Mucosa of descending colon (tissue), 3 donors: ENCODE measurements around the gene IQSEC3. TPM values are rescaled to one million over a fixed set of nuclear protein-coding genes. Genes with fewer than 3 reads are reported as not detected.
A peak's percentile ranks its signal among the peaks of the same experiment; 100 is the strongest.

Experiments used
- ATAC-seq: fragments of 200-7000 bp; cut with Tn5 transposase; one replicate; pipeline ENCODE4 v1.9.1; 2020; ENCODE audit warnings: mild to moderate bottlenecking, moderate library complexity
- DNase-seq, 3 donors: peaks; one replicate each; pipeline ENCODE4 v3.0.0-alpha.2; 2020
- H3K36me3 ChIP-seq: fragments of 200-600 bp; one replicate; pipeline ENCODE4 v1.8.0; 2021; ENCODE audit warnings: low read depth, mild to moderate bottlenecking
- H3K4me1 ChIP-seq: fragments of 200-600 bp; one replicate; pipeline ENCODE4 v1.8.0; 2021; ENCODE audit warnings: low read depth, mild to moderate bottlenecking
- H3K4me3 ChIP-seq: fragments of 200-600 bp; one replicate; pipeline ENCODE4 v1.8.0; 2021; ENCODE audit warnings: mild to moderate bottlenecking
- H3K9me3 ChIP-seq: fragments of 200-600 bp; one replicate; pipeline ENCODE4 v1.8.0; 2021; ENCODE audit warnings: mild to moderate bottlenecking
- CTCF ChIP-seq: fragments of 200-600 bp; IDR thresholded peaks from one replicate; pipeline ENCODE4 v1.8.0; 2022; ENCODE audit warnings: antibody characterized with exemption, mild to moderate bottlenecking
- intact Hi-C, 2 donors: fragments of 100-400 bp; cut with DNase I in 1 of 2; cut with micrococcal nuclease in 1 of 2; formaldehyde crosslinking; loops; one replicate each; pipeline versions ENCODE4 v1.11.0 to v1.11.1; 2022; cut with DNase I, micrococcal nuclease
- total RNA-seq, 3 donors: library from RNA; stranded (reverse); fragmentation: NEBNext Ultra II Directional in 2 of 3; extraction: Animal tissue kit (Norgen Biotek cat#: 25700) in 2 of 3; gene quantifications; one replicate each; pipeline versions ENCODE4 v1.2.1 to v1.2.4, GENCODE V29; 2021 to 2023
- donor health status: DM: no; HTN: no; CAD: no; lungs with moderate emphysema.
- donor health status: DM: no; HTN: no; CAD: no.
- donor health status: DM: no; HTN: yes; CAD: no.

IQSEC3 gene
- total RNA-seq, 3 donors from 2014 or later = 0.23 to 2.3 (median 1.1) TPM

- intact Hi-C loops = no loop called here
- TF ChIP-seq CTCF = no peak
- DNase-seq = no peak
- no peaks in the 10 kb centered on the region for H3K36me3 ChIP-seq
- H3K4me3 ChIP-seq = no peak overlapping the region
- no peaks in the 10 kb centered on the region for H3K9me3 ChIP-seq
- ATAC-seq = no peak
- H3K4me1 ChIP-seq = no peaks in the 10 kb centered on the region
Observed at GRCh38 chr12:169528-170370, 103.2 kb downstream of the IQSEC3 start.

GRCh38 chr12:170371-171225 is 104.0 kb downstream of the IQSEC3 start:
- no peaks in the 10 kb centered on the region for H3K36me3 ChIP-seq
- no peaks in the 10 kb centered on the region for H3K4me1 ChIP-seq
- no peak overlapping the region for H3K4me3 ChIP-seq
- no peaks in the 10 kb centered on the region for H3K9me3 ChIP-seq
- no peak for TF ChIP-seq CTCF
- no peak for ATAC-seq
- intact Hi-C loops = no loop called here
- DNase-seq = no peak

GRCh38 chr12:171276-171675 is 104.7 kb downstream of the IQSEC3 start:
- no peaks in the 10 kb centered on the region for H3K4me1 ChIP-seq
- ATAC-seq = no peak
- H3K36me3 ChIP-seq = no peaks in the 10 kb centered on the region
- intact Hi-C loops = no loop called here
- no peaks in the 10 kb centered on the region for H3K9me3 ChIP-seq
- H3K4me3 ChIP-seq = no peak overlapping the region
- DNase-seq = no peak
- no peak for TF ChIP-seq CTCF

GRCh38 chr12:171743-172676 is 105.4 kb downstream of the IQSEC3 start:
- Histone ChIP-seq H3K36me3 (no peaks in the 10 kb centered on the region), H3K9me3 (no peaks in the 10 kb centered on the region), H3K4me1 (no peaks in the 10 kb centered on the region), H3K4me3 (no peak overlapping the region)
- intact Hi-C loops = no loop called here
- no peak for TF ChIP-seq CTCF
- ATAC-seq = peak; percentile 78
- DNase-seq = peak; percentile 28 to 73 (median 61)

- ATAC-seq = no peak
- TF ChIP-seq CTCF = no peak
Observed at GRCh38 chr12:172732-173161, 106.2 kb downstream of the IQSEC3 start.

More at GRCh38 chr12:172732-173161, 106.2 kb downstream of the IQSEC3 start:
- intact Hi-C loops = no loop called here
- Histone ChIP-seq H3K4me3 (no peak overlapping the region), H3K36me3 (no peaks in the 10 kb centered on the region), H3K4me1 (no peaks in the 10 kb centered on the region), H3K9me3 (no peaks in the 10 kb centered on the region)
- peak in 1 of 3 donors; percentile 56 for DNase-seq
